WTC11 (cell line): ENCODE results near the gene DISC1. TPM values are rescaled to one million over a fixed set of nuclear protein-coding genes. Genes with fewer than 3 reads are reported as not detected.

Source experiments
- ATAC-seq: fragments of 200-7000 bp; cut with Tn5 transposase; 2 replicates; pipeline ENCODE4 v1.10.0; 2021; ENCODE audit warnings: mild to moderate bottlenecking, moderate library complexity
- CTCF ChIA-PET: fragments of 300-600 bp; sonication (Branson Sonifier 250); formaldehyde crosslinking; loops from one replicate; lab custom pipeline; 2021; ENCODE audit warnings: antibody characterized with exemption; lab: Charles Lee
- POLR2A ChIA-PET: fragments of 350-600 bp; sonication (Branson Sonifier 250); formaldehyde crosslinking; loops from one replicate; lab custom pipeline; 2021; ENCODE audit warnings: antibody characterized with exemption; lab: Charles Lee
- DNase-seq: peaks from one replicate; pipeline ENCODE4 v3.0.0; 2021; ENCODE audit warnings: low spot score
- H3K27ac Mint-ChIP-seq: 2 replicates; pipeline ENCODE4 v1.8.0; 2021; ENCODE audit warnings: mixed read lengths
- H3K27me3 Mint-ChIP-seq: 2 replicates; pipeline ENCODE4 v1.8.0; 2021; ENCODE audit warnings: low read depth, mild to moderate bottlenecking, moderate library complexity, mixed read lengths
- H3K36me3 Mint-ChIP-seq: 2 replicates; pipeline ENCODE4 v1.8.0; 2021; ENCODE audit warnings: mixed read lengths
- H3K4me1 Mint-ChIP-seq: 2 replicates; pipeline ENCODE4 v1.8.0; 2022; ENCODE audit warnings: mixed read lengths
- H3K4me3 Mint-ChIP-seq: 2 replicates; pipeline ENCODE4 v1.8.0; 2021; ENCODE audit warnings: mild to moderate bottlenecking, moderate library complexity, mixed read lengths
- H3K9me3 Mint-ChIP-seq: 2 replicates; pipeline ENCODE4 v1.8.0; 2021; ENCODE audit warnings: mixed read lengths
- ATF1 ChIP-seq: sonication (generic); formaldehyde crosslinking; IDR thresholded peaks from 2 replicates; pipeline ENCODE4 v1.8.1; 2023; ENCODE audit warnings: mild to moderate bottlenecking, moderate library complexity, missing genetic modification reagents
- E2F4 ChIP-seq: sonication (generic); formaldehyde crosslinking; IDR thresholded peaks from 2 replicates; pipeline ENCODE4 v1.8.1; 2022; ENCODE audit warnings: low read depth, mild to moderate bottlenecking, moderate library complexity, missing genetic modification reagents, borderline replicate concordance
- E2F5 ChIP-seq: sonication (generic); formaldehyde crosslinking; IDR thresholded peaks from 2 replicates; pipeline ENCODE4 v1.8.1; 2022; ENCODE audit warnings: mild to moderate bottlenecking, moderate library complexity, missing genetic modification reagents
- FOXJ3 ChIP-seq: sonication (generic); formaldehyde crosslinking; IDR thresholded peaks from 2 replicates; pipeline ENCODE4 v1.9.0; 2021; ENCODE audit warnings: missing genetic modification reagents, mild to moderate bottlenecking, borderline replicate concordance
- GABPB1 ChIP-seq: sonication (generic); formaldehyde crosslinking; IDR thresholded peaks from 2 replicates; pipeline ENCODE4 v1.8.1; 2023; ENCODE audit warnings: mild to moderate bottlenecking, missing genetic modification reagents
- GTF2I ChIP-seq: fragments of 250-450 bp; sonication (Bioruptor Pico); conservative IDR thresholded peaks from 2 replicates; pipeline ENCODE4 v1.4.0; 2021; ENCODE audit warnings: mild to moderate bottlenecking
- JAZF1 ChIP-seq: fragments of 250-450 bp; sonication (Bioruptor Pico); IDR thresholded peaks from 2 replicates; pipeline ENCODE4 v1.9.0; 2021; ENCODE audit warnings: moderate library complexity, mild to moderate bottlenecking, inconsistent platforms
- KAT7 ChIP-seq: sonication (generic); formaldehyde crosslinking; IDR thresholded peaks from 2 replicates; pipeline ENCODE4 v1.8.1; 2023; ENCODE audit warnings: missing genetic modification reagents, mild to moderate bottlenecking, borderline replicate concordance
- NFYB ChIP-seq: sonication (generic); formaldehyde crosslinking; conservative IDR thresholded peaks from 2 replicates; pipeline ENCODE4 v1.8.0; 2022; ENCODE audit warnings: low read depth, missing genetic modification reagents
- NR1H2 ChIP-seq: sonication (generic); formaldehyde crosslinking; IDR thresholded peaks from 2 replicates; pipeline ENCODE4 v1.9.0; 2021; ENCODE audit warnings: mild to moderate bottlenecking, moderate library complexity, missing genetic modification reagents
- RELA ChIP-seq: sonication (generic); formaldehyde crosslinking; IDR thresholded peaks from 2 replicates; pipeline ENCODE4 v1.8.1; 2022; ENCODE audit warnings: missing genetic modification reagents, mild to moderate bottlenecking, borderline replicate concordance
- SMAD4 ChIP-seq: sonication (generic); formaldehyde crosslinking; IDR thresholded peaks from 2 replicates; pipeline ENCODE4 v1.8.0; 2022; ENCODE audit warnings: mild to moderate bottlenecking, missing genetic modification reagents
- TEAD1 ChIP-seq: sonication (generic); formaldehyde crosslinking; IDR thresholded peaks from 2 replicates; pipeline ENCODE4 v1.8.0; 2022; ENCODE audit warnings: mild to moderate bottlenecking, missing genetic modification reagents
- TP53 ChIP-seq: sonication (generic); formaldehyde crosslinking; IDR thresholded peaks from 2 replicates; pipeline ENCODE4 v1.8.1; 2023; ENCODE audit warnings: mild to moderate bottlenecking, missing genetic modification reagents
- USF1 ChIP-seq: sonication (generic); formaldehyde crosslinking; IDR thresholded peaks from 2 replicates; pipeline ENCODE4 v1.8.0; 2022; ENCODE audit warnings: mild to moderate bottlenecking, missing genetic modification reagents
- ZNF219 ChIP-seq: sonication (generic); formaldehyde crosslinking; IDR thresholded peaks from 2 replicates; pipeline ENCODE4 v1.8.0; 2023; ENCODE audit warnings: missing genetic modification reagents, mild to moderate bottlenecking, borderline replicate concordance
- ZNF281 ChIP-seq: sonication (generic); formaldehyde crosslinking; IDR thresholded peaks from 2 replicates; pipeline ENCODE4 v1.8.0; 2023; ENCODE audit warnings: mild to moderate bottlenecking, missing genetic modification reagents
- ZNF396 ChIP-seq: fragments of 250-450 bp; sonication (Bioruptor Pico); IDR thresholded peaks from 2 replicates; pipeline ENCODE4 v1.8.0; 2021; ENCODE audit warnings: mild to moderate bottlenecking, moderate library complexity, borderline replicate concordance
- ZNF423 ChIP-seq: fragments of 250-450 bp; sonication (Bioruptor Pico); IDR thresholded peaks from 2 replicates; pipeline ENCODE4 v2.1.2; 2022; ENCODE audit warnings: mild to moderate bottlenecking, moderate library complexity
- total RNA-seq: library from RNA; stranded (reverse); gene quantifications from 3 replicates; pipeline ENCODE4 v1.2.3, GENCODE V29; 2021
- TF ChIP-seq, protein P1 (sequence below): sonication (generic); formaldehyde crosslinking; IDR thresholded peaks from 2 replicates; pipeline ENCODE4 v1.8.1; 2023; ENCODE audit warnings: mild to moderate bottlenecking, missing genetic modification reagents
- TF ChIP-seq, protein P2 (sequence below): fragments of 250-450 bp; sonication (Bioruptor Pico); IDR thresholded peaks from 2 replicates; pipeline ENCODE4 v1.9.0; 2021; ENCODE audit warnings: mild to moderate bottlenecking

DISC1 gene
- total RNA-seq, 1 experiment from 2014 or later = 5.5 TPM

DNA sequence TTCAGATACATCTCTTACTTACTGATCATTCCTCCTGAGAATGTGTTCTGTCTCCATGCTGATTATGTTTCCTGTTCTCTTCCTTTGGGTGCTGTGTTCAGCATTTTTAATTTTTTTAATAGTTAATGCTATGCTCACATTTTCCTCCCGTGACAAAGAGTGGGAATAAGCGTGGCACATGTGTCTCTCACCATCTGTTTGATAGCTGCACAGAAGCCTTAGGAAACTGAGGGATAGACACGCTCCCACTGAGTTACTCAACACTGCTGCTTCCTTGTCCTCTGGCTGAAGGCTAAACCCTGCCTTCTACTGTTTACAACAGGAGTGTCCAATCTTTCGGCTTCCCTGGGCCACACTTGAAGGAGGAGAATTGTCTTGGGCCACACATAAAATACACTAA, 264.2 kb downstream of the DISC1 start:
- no peaks in the 10 kb centered on the region; the same call in 1 of the 2 replicates for H3K27me3 Mint-ChIP-seq
- TF ChIP-seq RELA (no peak), NFYB (no peak), E2F5 (CRISPR knock-in tag) (no peak), TP53 (no peak), SMAD4 (CRISPR knock-in tag) (no peak), E2F4 (CRISPR knock-in tag) (no peak), TEAD1 (CRISPR knock-in tag) (no peak), JAZF1 (CRISPR knock-in tag) (no peak), ZNF423 (CRISPR knock-in tag) (no peak), ZNF281 (CRISPR knock-in tag) (no peak), GTF2I (CRISPR knock-in tag) (no peak), KAT7 (no peak), ZNF219 (CRISPR knock-in tag) (no peak), ZNF396 (CRISPR knock-in tag) (no peak), ATF1 (CRISPR knock-in tag) (no peak), USF1 (no peak), FOXJ3 (no peak), NR1H2 (CRISPR knock-in tag) (no peak)
- TF ChIP-seq, protein P1, sequence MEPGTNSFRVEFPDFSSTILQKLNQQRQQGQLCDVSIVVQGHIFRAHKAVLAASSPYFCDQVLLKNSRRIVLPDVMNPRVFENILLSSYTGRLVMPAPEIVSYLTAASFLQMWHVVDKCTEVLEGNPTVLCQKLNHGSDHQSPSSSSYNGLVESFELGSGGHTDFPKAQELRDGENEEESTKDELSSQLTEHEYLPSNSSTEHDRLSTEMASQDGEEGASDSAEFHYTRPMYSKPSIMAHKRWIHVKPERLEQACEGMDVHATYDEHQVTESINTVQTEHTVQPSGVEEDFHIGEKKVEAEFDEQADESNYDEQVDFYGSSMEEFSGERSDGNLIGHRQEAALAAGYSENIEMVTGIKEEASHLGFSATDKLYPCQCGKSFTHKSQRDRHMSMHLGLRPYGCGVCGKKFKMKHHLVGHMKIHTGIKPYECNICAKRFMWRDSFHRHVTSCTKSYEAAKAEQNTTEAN (CRISPR knock-in tag) = no peak
- TF ChIP-seq, all 79 proteins: peak for 0
- ATAC-seq (no peak), DNase-seq (no peak)
- Mint-ChIP-seq H3K4me3 (no peak overlapping the region), H3K36me3 (no peaks in the 10 kb centered on the region), H3K9me3 (peaks cover 6% of the 10 kb centered on the region), H3K4me1 (no peaks in the 10 kb centered on the region), H3K27ac (no peak overlapping the region)
- CTCF ChIA-PET = no interaction called here
- POLR2A ChIA-PET = no interaction called here

DNA sequence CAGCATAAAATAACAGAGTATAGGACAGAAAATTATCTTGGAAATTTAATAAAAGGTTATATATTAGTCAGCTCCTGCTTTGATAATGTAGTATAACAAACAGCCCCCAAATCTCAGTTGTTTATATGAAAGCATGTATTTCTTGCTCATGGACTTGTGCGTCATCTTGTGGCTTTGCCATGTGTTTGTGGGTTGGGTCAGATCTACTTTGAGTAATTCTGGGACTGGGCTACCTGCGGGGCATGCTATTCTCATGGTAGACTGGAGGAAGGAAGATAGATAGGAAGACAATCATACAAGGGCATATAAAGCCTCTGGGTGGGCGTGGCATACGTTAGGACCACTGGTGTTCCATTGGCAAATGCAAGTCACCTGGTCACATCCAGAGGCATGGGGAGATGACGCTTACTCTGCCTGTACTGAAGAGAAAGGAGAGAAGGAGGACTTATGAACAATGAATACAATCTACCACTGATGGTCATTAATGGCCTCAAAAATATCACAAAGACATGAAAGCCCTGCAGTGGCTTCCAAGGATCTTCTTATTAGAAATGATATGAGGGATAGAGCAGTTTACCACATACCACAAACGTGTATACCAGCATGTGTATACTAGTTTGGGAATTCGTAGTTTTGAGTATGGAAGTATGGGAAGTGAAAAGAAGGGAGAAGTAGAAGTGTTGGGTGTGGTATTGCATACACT, 267.0 kb downstream of the DISC1 start:
- H3K9me3 Mint-ChIP-seq = peaks cover 6% of the 10 kb centered on the region
- CTCF ChIA-PET = no interaction called here
- TF ChIP-seq, protein P2, sequence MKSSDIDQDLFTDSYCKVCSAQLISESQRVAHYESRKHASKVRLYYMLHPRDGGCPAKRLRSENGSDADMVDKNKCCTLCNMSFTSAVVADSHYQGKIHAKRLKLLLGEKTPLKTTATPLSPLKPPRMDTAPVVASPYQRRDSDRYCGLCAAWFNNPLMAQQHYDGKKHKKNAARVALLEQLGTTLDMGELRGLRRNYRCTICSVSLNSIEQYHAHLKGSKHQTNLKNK (CRISPR knock-in tag) = no peak
- no peak for TF ChIP-seq GABPB1 (CRISPR knock-in tag)
- TF ChIP-seq ZNF219 (CRISPR knock-in tag) = no peak
- H3K27ac Mint-ChIP-seq = no peak overlapping the region
- H3K4me1 Mint-ChIP-seq = no peaks in the 10 kb centered on the region
- H3K27me3 Mint-ChIP-seq = no peaks in the 10 kb centered on the region; the same call in 1 of the 2 replicates
- ATAC-seq (no peak; the same call in 1 of the 2 replicates), DNase-seq (no peak)
- H3K4me3 Mint-ChIP-seq = no peak overlapping the region
- H3K36me3 Mint-ChIP-seq = no peaks in the 10 kb centered on the region
- POLR2A ChIA-PET = no interaction called here
